ENCODE results near the gene ACACA. TPM values are rescaled to one million over a fixed set of nuclear protein-coding genes. Genes with fewer than 3 reads are reported as not detected.

Gene ACACA
- total and polyA plus RNA-seq, 9 of the 15 experiments (the other 6 are each of a cell fraction or from before 2014, with no cell fraction given), result 35.9 to 135 (median 88.4) TPM

- no peak for TF ChIP-seq PRDM10 (IDR thresholded peaks at IDR 0.05; ENCODE audit: partially characterized antibody)
- TF ChIP-seq SMARCE1 (IDR thresholded peaks at IDR 0.05), result peak; percentile 39; the same call in 1 of the 2 replicates
- TF ChIP-seq SMARCC2 (IDR thresholded peaks at IDR 0.05; ENCODE audit: low read depth), result peak; percentile 40; the same call in 1 of the 2 replicates
- TF ChIP-seq DPF2 (IDR thresholded peaks at IDR 0.05), result peak; percentile 42; the same call in 1 of the 2 replicates
- TF ChIP-seq SMARCA4 (IDR thresholded peaks at IDR 0.05), result peak; percentile 74
- TF ChIP-seq ZBTB8A (IDR thresholded peaks at IDR 0.05; ENCODE audit: partially characterized antibody), result no peak
- no peak for TF ChIP-seq TARDBP (IDR thresholded peaks at IDR 0.05)
Observed at GRCh38 chr17:37386462-37386861, 20.2 kb downstream of the ACACA start (continued).

- Histone ChIP-seq H3K27ac (ENCODE audit: extremely low read depth, low read depth, low read length) (no peak overlapping the region), H3K4me2 (ENCODE audit: insufficient read depth, low read length) (no peak overlapping the region), H3K4me1 (replicated peaks in 1 of 2; ENCODE audit: control insufficient read depth in 2 of 2, insufficient read depth in 2 of 2, low read length in 2 of 2) (no peaks in the 10 kb centered on the region; a peak in 1 of 5 replicates), H3K4me3 (no peak overlapping the region), H3K36me3 (ENCODE audit: control insufficient read depth, insufficient read depth, low read length) (no peaks in the 10 kb centered on the region), H3K9me1 (ENCODE audit: control insufficient read depth, insufficient read depth, low read length) (no peaks in the 10 kb centered on the region), H4K20me1 (replicated peaks; ENCODE audit: control insufficient read depth, insufficient read depth, low read length) (no peaks in the 10 kb centered on the region), H3K27me3 (ENCODE audit: control insufficient read depth in 2 of 2, insufficient read depth in 2 of 2, low read length in 2 of 2) (no peaks in the 10 kb centered on the region), H3K79me2 (ENCODE audit: control insufficient read depth, insufficient read depth, low read length) (no peaks in the 10 kb centered on the region), H3K9ac (ENCODE audit: insufficient read depth in 1 of 2, low read depth in 2 of 2, low read length in 2 of 2) (no peak overlapping the region), H2AFZ (ENCODE audit: low read depth, low read length) (no peak overlapping the region), H3K9me3 (replicated peaks; ENCODE audit: control insufficient read depth, insufficient read depth, low read depth, low read length) (no peaks in the 10 kb centered on the region)
- ChIA-PET POLR2A (interaction anchor here (0.9 to 1.7 kb wide), 3 partner anchors 9 to 51 kb away, joined by 4 to 5 read pairs (median 4); partner anchors contain the start of gene C17orf78), CTCF (ENCODE audit: low intra/inter-chr PET ratio) (no interaction called here)
- FAIRE-seq (no peak), ATAC-seq (no peak), DNase-seq (ENCODE audit: extremely low read depth in 1 of 4, low spot score in 3 of 4) (no peak)
- no TSS peak for BruUV-seq (replicated peaks)
- intact Hi-C loops (cut with micrococcal nuclease), result no loop called here
- in situ Hi-C loops (cut with MboI), result no loop called here
- TF ChIP-seq NCOA2 (IDR thresholded peaks at IDR 0.05; ENCODE audit: partially characterized antibody in 2 of 2) (no peak), ESRRA (IDR thresholded peaks at IDR 0.05; ENCODE audit: borderline replicate concordance, low read depth) (no peak), POLR3A (IDR thresholded peaks at IDR 0.05; ENCODE audit: borderline replicate concordance, extremely low read depth, insufficient read depth, insufficient read length) (no peak), JUND (IDR thresholded peaks at IDR 0.05; ENCODE audit: borderline replicate concordance, low read depth, low read length) (no peak), JUND (tag; IDR thresholded peaks at IDR 0.05; ENCODE audit: borderline replicate concordance, low read depth, low read length) (no peak), MCM2 (IDR thresholded peaks at IDR 0.05; ENCODE audit: low read depth) (no peak), ASH1L (IDR thresholded peaks at IDR 0.05; ENCODE audit: borderline replicate concordance, low read depth, partially characterized antibody) (no peak), CEBPZ (IDR thresholded peaks at IDR 0.05; ENCODE audit: borderline replicate concordance, low read depth, low read length) (no peak)
Observed at GRCh38 chr17:37385474-37385990, 21.1 kb downstream of the ACACA start.

Data from K562 (cell line).